H1 (cell line): Measurements from ENCODE around the gene CUEDC2. TPM values are rescaled to one million over a fixed set of nuclear protein-coding genes. Genes with fewer than 3 reads are reported as not detected.

Experiments
- CHD7 ChIP-seq: fragments of 300-600 bp; sonication (generic); IDR thresholded peaks from 2 replicates; pipeline ENCODE4 v1.7.1; 2012; ENCODE audit warnings: low read length, moderate library complexity, mild to moderate bottlenecking, inconsistent platforms; ENCODE audit not compliant: insufficient replicate concordance
- polyA plus RNA-seq, 7 experiments: library from polyadenylated mRNA; depleted of rRNA in 3 of 7; stranded (reverse) in 5 of 7; unstranded in 2 of 7; fragments of >200 nt in 5 of 7; fragments of 200-250 nt in 2 of 7; gene quantifications; 1 replicate in 5 of 7; 2 replicates in 1 of 7; 4 replicates in 1 of 7; pipeline versions ENCODE4 v1.2.1 to v1.2.3, GENCODE V29; 2011 to 2013; ENCODE audit warnings: missing spikeins in 2 of 7, mixed read lengths in 2 of 7
- total RNA-seq: library from RNA; stranded (reverse); fragmentation: NEBNext Ultra II Directional; extraction: Animal tissue kit (Norgen Biotek cat#: 25700); gene quantifications from 2 replicates; pipeline ENCODE4 v1.2.1, GENCODE V29; 2021

Gene CUEDC2
- total and polyA plus RNA-seq, 2 of the 8 experiments (the other 6 are each of a cell fraction or from before 2014, with no cell fraction given) = 41.7 to 55.2 TPM

GRCh38 chr10:102433619-102434046 is 1.3 kb upstream of the CUEDC2 start (continued):
- no peak for TF ChIP-seq CHD7
- TF ChIP-seq, all 59 proteins: peak for 0
